Stimulated activated CD4-positive, alpha-beta T cell treated with anti-CD3 and anti-CD28 coated beads, Interleukin-1b, Interleukin-23, amount 100 ng/mL, for 24 hours (primary cell): Measurements from ENCODE around the gene LILRB3.

ENCODE experiments used
- DNase-seq, 4 experiments: peaks; one replicate each; pipeline ENCODE4 v3.0.0-alpha.2; 2020; ENCODE audit warnings: low read depth in 4 of 4, low spot score in 1 of 4

Gene LILRB3

DNA sequence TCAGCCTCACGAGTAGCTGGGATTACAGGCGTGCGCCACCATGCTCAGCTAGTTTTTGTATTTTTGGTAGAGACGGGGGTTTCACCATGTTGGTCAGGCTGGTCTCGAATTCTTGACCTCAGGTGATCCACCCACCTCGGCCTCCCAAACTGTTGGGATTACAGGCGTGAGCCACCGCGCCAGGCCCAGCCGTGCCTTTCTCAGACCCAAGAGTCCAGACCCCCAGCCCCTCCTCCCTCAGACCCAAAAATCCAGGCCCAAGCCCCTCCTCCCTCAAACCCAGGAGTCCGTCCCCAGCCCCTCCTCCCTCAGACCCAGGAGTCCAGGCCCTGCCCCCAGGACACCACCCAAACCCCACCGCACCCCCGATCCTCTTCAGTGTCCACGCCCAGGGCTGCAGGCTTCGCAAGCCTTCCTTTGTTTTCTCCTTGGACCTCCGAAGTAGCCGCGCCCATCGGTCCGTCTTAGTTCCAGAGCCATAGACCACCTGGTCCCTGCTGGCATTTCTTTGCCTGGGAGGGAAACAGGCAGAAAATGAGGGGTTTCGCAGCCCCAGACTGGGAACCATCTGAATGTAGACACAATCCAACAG lies 53.6 kb downstream of the LILRB3 start:
- DNase-seq, result no peak

DNA sequence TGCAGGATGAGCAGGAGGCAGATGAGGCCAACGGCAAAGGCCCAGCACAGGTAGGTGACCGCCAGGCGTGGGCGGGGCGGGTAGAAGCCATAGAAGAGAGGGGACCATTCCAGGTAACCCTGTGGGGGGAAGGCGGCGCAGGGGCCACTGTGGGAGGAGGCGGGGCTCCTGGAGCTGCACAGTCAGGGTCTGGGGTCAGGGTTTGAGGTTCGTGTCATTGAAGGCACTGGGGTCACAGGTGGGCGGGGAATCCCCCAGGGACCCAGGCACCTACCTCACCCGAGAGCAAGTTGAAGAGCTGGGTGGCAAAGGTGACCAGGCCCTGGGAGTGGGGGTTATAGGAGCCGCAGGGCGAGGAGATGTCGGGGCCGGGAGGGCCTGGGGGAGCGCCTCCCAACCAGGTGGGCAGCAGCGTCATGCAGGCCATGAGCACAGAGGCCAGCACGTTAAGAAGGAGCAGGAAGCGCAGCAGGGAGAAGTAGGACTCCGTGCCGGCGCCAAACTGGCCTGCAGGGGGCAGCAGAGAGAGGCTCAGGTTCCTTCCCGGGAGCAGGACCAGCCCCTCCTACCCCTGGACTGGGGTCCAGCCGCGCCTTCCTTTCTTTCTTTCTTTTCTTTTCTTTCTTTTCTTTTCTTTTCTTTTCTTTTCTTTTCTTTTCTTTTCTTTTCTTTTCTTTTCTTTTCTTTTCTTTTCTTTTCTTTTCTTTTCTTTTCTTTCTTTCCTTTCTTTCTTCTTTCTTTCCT lies 54.5 kb downstream of the LILRB3 start:
- DNase-seq, result peak; percentile 83 to 95 (median 90)
